B cell (primary cell): ENCODE data around the gene ZNF556. TPM values are rescaled to one million over a fixed set of nuclear protein-coding genes. Genes with fewer than 3 reads are reported as not detected.

ENCODE experiments used
- polyA plus RNA-seq: library from polyadenylated mRNA; depleted of rRNA; stranded (reverse); fragments of >200 nt; gene quantifications from 2 replicates; pipeline ENCODE4 v1.2.3, GENCODE V29; 2012
- total RNA-seq, 2 donors: library from RNA; stranded (reverse); fragments of 120-200 nt in 1 of 2; gene quantifications; 1 replicate in 1 of 2; 2 replicates in 1 of 2; pipeline versions ENCODE4 v1.2.3 to v1.2.4, GENCODE V29; 2013 to 2022

The ZNF556 gene
- total and polyA plus RNA-seq, 2 donors (not counting 1 experiment from before 2014, with no cell fraction given): 0.13 TPM; not detected in 1

Other genes with a start within 250 kb of the ZNF556 start
- 153 and 160 TPM in 2 replicates for gene GNG7, start 164.6 kb upstream of the ZNF556 start, total RNA-seq
- gene GNG7, start 164.6 kb upstream of the ZNF556 start, polyA plus RNA-seq: 59.4 and 76.3 TPM in 2 replicates
- 22.0 and 23.7 TPM in 2 replicates for gene DIRAS1, start 146.0 kb upstream of the ZNF556 start, total RNA-seq
- gene DIRAS1, start 146.0 kb upstream of the ZNF556 start, polyA plus RNA-seq: 5.2 and 9.5 TPM in 2 replicates
- gene SLC39A3, start 127.3 kb upstream of the ZNF556 start, total RNA-seq: 32.8 and 36.4 TPM in 2 replicates
- 24.9 and 37.6 TPM in 2 replicates for gene SLC39A3, start 127.3 kb upstream of the ZNF556 start, polyA plus RNA-seq
- gene SGTA, start 84.1 kb upstream of the ZNF556 start, total RNA-seq: 36.6 and 39.8 TPM in 2 replicates
- gene SGTA, start 84.1 kb upstream of the ZNF556 start, polyA plus RNA-seq: 36.8 and 42.0 TPM in 2 replicates
- 56.4 and 59.0 TPM in 2 replicates for gene THOP1, start 81.8 kb upstream of the ZNF556 start, total RNA-seq
- gene THOP1, start 81.8 kb upstream of the ZNF556 start, polyA plus RNA-seq: 54.3 and 80.3 TPM in 2 replicates
- gene ZNF554, start 47.5 kb upstream of the ZNF556 start, total RNA-seq: 5.9 TPM in 2 replicates
- gene ZNF554, start 47.5 kb upstream of the ZNF556 start, polyA plus RNA-seq: 2.8 and 2.9 TPM in 2 replicates
- 7.4 and 9.7 TPM in 2 replicates for gene ZNF555, start 25.9 kb upstream of the ZNF556 start, total RNA-seq
- 0.75 and 1.8 TPM in 2 replicates for gene ZNF555, start 25.9 kb upstream of the ZNF556 start, polyA plus RNA-seq
- gene ZNF57, start 33.6 kb downstream of the ZNF556 start, total RNA-seq: 3.4 and 3.8 TPM in 2 replicates
- 0.69 and 1.4 TPM in 2 replicates for gene ZNF57, start 33.6 kb downstream of the ZNF556 start, polyA plus RNA-seq
- gene ZNF77, start 77.6 kb downstream of the ZNF556 start, total RNA-seq: 6.4 and 8.5 TPM in 2 replicates
- gene ZNF77, start 77.6 kb downstream of the ZNF556 start, polyA plus RNA-seq: 3.1 and 4.0 TPM in 2 replicates
- 0.61 and 1.5 TPM in 2 replicates for gene TLE6, start 110.2 kb downstream of the ZNF556 start, total RNA-seq
- gene TLE6, start 110.2 kb downstream of the ZNF556 start, polyA plus RNA-seq: 3.0 and 6.4 TPM in 2 replicates
- 5.3 and 5.7 TPM in 2 replicates for gene TLE2, start 161.9 kb downstream of the ZNF556 start, total RNA-seq
- gene TLE2, start 161.9 kb downstream of the ZNF556 start, polyA plus RNA-seq: 3.0 and 7.3 TPM in 2 replicates
- 665 and 697 TPM in 2 replicates for gene TLE5, start 195.2 kb downstream of the ZNF556 start, total RNA-seq
- gene TLE5, start 195.2 kb downstream of the ZNF556 start, polyA plus RNA-seq: 1,114 and 1,132 TPM in 2 replicates
- 8.2 and 9.3 TPM in 2 replicates for gene GNA11, start 227.0 kb downstream of the ZNF556 start, total RNA-seq
- gene GNA11, start 227.0 kb downstream of the ZNF556 start, polyA plus RNA-seq: 4.5 TPM in 2 replicates